NOMO-1 treated with dmso at 0.1 percent for 144 hours (cell line): ENCODE results near the gene ANKS1A.
A peak's percentile ranks its signal among the peaks of the same experiment; 100 is the strongest.

ENCODE experiments used
- DNase-seq: peaks from one replicate; lab custom pipeline; 2025; ENCODE audit not compliant: unreplicated experiment; lab: John Stamatoyannopoulos, UW

ANKS1A gene

GRCh38 chr6:35080821-35081425 is 191.9 kb downstream of the ANKS1A start:
- DNase-seq, result no peak

- DNase-seq, result peak; percentile 72
Observed at GRCh38 chr6:35081426-35081851, 192.4 kb downstream of the ANKS1A start.

GRCh38 chr6:35082046-35082732 is 193.1 kb downstream of the ANKS1A start:
- DNase-seq, result no peak

GRCh38 chr6:35082733-35083403 is 193.8 kb downstream of the ANKS1A start:
- no peak for DNase-seq

GRCh38 chr6:35083507-35083906 is 194.5 kb downstream of the ANKS1A start:
- DNase-seq, result no peak

DNA sequence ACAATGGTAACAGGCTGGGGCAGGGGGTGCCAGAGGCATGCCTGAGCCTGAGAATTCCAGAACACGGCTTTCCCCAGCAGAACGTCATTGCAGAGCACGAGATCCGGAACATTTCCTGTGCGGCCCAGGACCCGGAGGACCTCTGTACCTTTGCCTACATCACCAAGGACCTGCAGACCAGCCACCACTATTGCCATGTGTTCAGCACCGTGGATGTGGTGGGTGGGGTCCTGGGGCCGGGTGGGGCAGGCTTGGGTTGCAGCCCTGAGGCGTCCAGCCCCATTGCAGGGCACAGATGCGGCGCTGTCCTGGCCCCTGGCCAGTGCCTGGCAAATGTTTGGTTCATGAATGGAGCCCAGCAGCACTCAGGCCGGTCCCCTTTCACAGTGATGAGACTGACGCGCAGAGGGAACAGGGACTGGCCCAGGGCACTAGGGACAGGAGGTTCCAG is 195.0 kb downstream of the ANKS1A start:
- DNase-seq, result no peak

DNA sequence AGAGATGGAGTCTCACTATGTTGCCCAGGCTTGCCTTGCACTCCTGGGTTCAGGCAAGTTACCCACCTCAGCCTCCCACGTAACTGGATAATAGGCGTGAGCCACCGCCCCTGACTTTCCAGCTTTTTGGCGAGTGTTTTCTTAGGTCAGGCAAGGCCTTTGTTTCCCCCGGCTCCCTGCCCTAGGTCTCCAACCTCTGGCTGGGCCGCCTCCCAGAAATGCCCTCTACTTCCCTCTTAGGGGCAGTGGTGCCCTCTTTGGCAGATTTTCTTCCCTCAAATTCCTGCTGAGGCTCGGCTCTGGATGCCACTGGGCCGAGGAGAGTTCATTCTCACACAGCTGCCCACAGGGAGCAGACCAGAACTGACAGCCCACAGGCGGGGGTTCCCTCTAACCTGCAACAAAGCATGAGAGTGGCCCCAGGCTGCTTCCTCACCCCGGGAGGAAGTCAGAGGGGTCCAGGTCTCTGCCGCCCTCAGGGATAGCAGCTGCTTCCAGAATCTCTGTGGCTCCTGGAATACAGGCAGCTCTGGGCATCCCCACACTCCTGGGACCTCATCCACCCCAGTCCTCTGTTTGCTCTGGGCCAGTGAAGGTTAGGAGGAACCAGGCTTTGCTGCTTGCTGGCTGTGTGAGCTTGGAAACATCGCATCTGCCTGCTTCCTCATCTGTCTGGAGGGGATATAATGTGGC is 195.6 kb downstream of the ANKS1A start:
- DNase-seq, result no peak

- no peak for DNase-seq
Observed at GRCh38 chr6:35085359-35086281, 196.6 kb downstream of the ANKS1A start.

DNA sequence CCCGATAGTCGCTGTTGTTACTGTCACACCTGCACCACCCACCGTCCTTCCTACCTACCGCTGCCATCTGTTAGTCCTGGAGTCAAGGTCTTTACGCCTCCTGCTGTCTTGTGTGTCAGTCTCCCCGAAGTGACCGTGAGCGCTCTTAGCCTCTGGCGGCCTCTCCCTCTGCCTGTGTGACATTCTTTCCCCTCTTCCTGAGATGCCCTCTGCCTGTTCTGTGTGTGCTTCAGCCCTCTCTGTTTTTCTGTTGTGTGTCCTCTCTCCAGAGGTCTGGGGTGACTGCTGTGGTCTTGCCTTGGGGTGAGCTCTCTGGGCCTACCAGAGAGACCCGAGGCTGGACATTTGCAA is 197.2 kb downstream of the ANKS1A start:
- no peak for DNase-seq

- DNase-seq, result no peak
Observed at GRCh38 chr6:35086636-35087360, 197.7 kb downstream of the ANKS1A start.

GRCh38 chr6:35087361-35088280 is 198.6 kb downstream of the ANKS1A start:
- DNase-seq, result no peak

GRCh38 chr6:35088281-35089215 is 199.5 kb downstream of the ANKS1A start:
- DNase-seq, result no peak

- no peak for DNase-seq
Observed at GRCh38 chr6:35089216-35089934, 200.3 kb downstream of the ANKS1A start.

GRCh38 chr6:35089935-35090505 is 201.0 kb downstream of the ANKS1A start:
- no peak for DNase-seq

- no peak for DNase-seq
Observed at GRCh38 chr6:35090734-35091133, 201.7 kb downstream of the ANKS1A start.

DNA sequence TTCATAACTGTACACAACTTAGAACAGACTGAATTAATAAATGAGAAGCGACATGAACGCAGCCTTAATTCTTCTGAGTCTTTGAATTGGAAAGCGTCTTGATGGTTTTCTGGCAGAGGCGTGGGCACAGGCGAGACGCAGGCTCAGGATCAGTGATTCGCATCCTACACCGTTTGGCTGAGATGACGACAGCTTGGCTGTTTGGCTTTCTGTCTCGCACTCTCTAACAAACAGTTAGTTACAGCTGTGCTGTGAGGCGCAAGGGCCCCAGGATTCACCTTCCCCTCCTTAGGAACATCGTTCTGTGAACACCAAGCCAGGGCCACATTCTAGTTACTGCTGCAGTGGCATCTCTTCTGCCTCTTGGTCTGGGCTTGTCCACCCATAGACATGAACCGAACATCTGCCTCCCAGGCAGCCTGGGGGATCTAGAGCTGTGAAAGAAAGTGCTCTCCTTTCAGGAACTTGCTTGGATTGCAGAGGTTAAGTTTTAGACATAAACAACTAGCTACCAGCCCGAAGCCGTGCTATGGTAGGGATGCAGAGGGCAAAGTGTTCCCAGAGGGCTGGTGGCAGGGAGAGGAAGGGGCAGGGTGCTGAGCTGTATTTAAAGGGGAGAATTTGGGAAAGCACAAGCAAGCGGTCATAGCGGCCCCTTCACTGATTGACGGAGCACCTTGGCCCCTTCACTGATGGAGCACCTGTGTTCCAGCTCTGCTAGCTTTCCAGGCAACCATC is 202.5 kb downstream of the ANKS1A start:
- no peak for DNase-seq
